Measurements from ENCODE around the gene TMEM198.

DNA sequence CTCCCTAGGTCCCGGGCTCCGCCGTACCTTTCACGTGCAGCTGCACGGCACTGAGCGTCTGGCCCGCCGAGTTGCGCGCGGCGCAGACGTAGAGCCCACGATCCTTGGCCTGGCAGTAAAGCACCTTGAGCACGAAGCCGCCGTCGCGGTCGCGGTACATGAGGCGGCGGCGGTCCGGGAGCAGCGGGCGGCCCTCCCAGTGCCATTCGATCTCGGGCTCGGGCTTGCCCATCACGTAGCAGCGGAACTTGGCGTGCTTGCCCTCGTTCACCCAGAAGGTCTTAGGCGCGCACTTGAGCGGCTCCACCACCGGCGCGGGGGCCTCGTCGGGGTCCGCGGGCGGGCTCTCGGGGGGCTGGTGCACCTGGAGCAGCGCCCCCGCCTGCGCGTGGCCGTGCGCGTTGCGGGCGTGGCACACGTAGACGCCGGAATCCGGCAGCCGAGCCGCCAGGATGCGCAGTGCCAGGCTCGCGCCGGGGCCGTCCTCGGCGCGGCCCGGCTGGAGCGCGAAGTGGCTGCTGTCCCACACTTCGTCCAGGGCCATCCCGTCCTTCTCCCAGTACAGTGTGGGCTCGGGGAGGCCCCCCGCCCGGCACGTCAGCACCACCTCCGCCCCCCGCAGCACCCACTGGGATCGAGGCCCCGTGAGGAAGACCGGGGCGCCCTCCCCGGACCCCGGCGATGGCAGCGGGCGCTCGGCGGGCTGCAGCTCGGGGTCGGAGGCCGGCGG, 26.5 kb downstream of the TMEM198 start:
- TF ChIP-seq, protein P1, sequence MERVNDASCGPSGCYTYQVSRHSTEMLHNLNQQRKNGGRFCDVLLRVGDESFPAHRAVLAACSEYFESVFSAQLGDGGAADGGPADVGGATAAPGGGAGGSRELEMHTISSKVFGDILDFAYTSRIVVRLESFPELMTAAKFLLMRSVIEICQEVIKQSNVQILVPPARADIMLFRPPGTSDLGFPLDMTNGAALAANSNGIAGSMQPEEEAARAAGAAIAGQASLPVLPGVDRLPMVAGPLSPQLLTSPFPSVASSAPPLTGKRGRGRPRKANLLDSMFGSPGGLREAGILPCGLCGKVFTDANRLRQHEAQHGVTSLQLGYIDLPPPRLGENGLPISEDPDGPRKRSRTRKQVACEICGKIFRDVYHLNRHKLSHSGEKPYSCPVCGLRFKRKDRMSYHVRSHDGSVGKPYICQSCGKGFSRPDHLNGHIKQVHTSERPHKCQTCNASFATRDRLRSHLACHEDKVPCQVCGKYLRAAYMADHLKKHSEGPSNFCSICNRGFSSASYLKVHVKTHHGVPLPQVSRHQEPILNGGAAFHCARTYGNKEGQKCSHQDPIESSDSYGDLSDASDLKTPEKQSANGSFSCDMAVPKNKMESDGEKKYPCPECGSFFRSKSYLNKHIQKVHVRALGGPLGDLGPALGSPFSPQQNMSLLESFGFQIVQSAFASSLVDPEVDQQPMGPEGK (CRISPR knock-in tag; IDR thresholded peaks at IDR 0.05; ENCODE audit: borderline replicate concordance): no peak
- TF ChIP-seq, protein P2, sequence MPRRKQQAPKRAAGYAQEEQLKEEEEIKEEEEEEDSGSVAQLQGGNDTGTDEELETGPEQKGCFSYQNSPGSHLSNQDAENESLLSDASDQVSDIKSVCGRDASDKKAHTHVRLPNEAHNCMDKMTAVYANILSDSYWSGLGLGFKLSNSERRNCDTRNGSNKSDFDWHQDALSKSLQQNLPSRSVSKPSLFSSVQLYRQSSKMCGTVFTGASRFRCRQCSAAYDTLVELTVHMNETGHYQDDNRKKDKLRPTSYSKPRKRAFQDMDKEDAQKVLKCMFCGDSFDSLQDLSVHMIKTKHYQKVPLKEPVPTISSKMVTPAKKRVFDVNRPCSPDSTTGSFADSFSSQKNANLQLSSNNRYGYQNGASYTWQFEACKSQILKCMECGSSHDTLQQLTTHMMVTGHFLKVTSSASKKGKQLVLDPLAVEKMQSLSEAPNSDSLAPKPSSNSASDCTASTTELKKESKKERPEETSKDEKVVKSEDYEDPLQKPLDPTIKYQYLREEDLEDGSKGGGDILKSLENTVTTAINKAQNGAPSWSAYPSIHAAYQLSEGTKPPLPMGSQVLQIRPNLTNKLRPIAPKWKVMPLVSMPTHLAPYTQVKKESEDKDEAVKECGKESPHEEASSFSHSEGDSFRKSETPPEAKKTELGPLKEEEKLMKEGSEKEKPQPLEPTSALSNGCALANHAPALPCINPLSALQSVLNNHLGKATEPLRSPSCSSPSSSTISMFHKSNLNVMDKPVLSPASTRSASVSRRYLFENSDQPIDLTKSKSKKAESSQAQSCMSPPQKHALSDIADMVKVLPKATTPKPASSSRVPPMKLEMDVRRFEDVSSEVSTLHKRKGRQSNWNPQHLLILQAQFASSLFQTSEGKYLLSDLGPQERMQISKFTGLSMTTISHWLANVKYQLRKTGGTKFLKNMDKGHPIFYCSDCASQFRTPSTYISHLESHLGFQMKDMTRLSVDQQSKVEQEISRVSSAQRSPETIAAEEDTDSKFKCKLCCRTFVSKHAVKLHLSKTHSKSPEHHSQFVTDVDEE (CRISPR knock-in tag; IDR thresholded peaks at IDR 0.05): no peak
- TF ChIP-seq BACH2 (CRISPR knock-in tag; IDR thresholded peaks at IDR 0.05; ENCODE audit: borderline replicate concordance): no peak
- TF ChIP-seq, protein P3, sequence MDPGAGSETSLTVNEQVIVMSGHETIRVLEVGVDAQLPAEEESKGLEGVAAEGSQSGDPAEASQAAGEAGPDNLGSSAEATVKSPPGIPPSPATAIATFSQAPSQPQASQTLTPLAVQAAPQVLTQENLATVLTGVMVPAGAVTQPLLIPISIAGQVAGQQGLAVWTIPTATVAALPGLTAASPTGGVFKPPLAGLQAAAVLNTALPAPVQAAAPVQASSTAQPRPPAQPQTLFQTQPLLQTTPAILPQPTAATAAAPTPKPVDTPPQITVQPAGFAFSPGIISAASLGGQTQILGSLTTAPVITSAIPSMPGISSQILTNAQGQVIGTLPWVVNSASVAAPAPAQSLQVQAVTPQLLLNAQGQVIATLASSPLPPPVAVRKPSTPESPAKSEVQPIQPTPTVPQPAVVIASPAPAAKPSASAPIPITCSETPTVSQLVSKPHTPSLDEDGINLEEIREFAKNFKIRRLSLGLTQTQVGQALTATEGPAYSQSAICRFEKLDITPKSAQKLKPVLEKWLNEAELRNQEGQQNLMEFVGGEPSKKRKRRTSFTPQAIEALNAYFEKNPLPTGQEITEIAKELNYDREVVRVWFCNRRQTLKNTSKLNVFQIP (CRISPR knock-in tag; IDR thresholded peaks at IDR 0.05; ENCODE audit: borderline replicate concordance, low read depth): no peak
- no peak for TF ChIP-seq TCF4 (CRISPR knock-in tag; IDR thresholded peaks at IDR 0.05; ENCODE audit: borderline replicate concordance)
- no peak for TF ChIP-seq ZFP3 (CRISPR knock-in tag; IDR thresholded peaks at IDR 0.05)
- no peak for TF ChIP-seq RARB (CRISPR knock-in tag; IDR thresholded peaks at IDR 0.05)
- no peak for TF ChIP-seq ISL1 (CRISPR knock-in tag; IDR thresholded peaks at IDR 0.05)
